Stimulated activated CD8-positive, alpha-beta memory T cell treated with anti-CD3 and anti-CD28 coated beads, Interleukin-7, amount 100 ng/mL, for 24 hours (primary cell): Measurements from ENCODE around the gene WDR7.

ENCODE experiments used
- DNase-seq: peaks from one replicate; pipeline ENCODE4 v3.0.0-alpha.2; 2020; ENCODE audit warnings: low read depth

The WDR7 gene

GRCh38 chr18:56804395-56804794 is 153.2 kb downstream of the WDR7 start:
- no peak for DNase-seq

- DNase-seq: no peak
These were observed 156.7 kb downstream of the WDR7 start for GRCh38 chr18:56807901-56808300.

GRCh38 chr18:56812674-56813073 is 161.5 kb downstream of the WDR7 start:
- no peak for DNase-seq

- no peak for DNase-seq
These were observed 164.8 kb downstream of the WDR7 start for GRCh38 chr18:56815926-56816325.

GRCh38 chr18:56823986-56824565 is 172.9 kb downstream of the WDR7 start:
- no peak for DNase-seq

- no peak for DNase-seq
These were observed 174.2 kb downstream of the WDR7 start for GRCh38 chr18:56825321-56825720.

- DNase-seq: no peak
These were observed 174.7 kb downstream of the WDR7 start for GRCh38 chr18:56825878-56826277.

GRCh38 chr18:56831988-56832387 is 180.8 kb downstream of the WDR7 start:
- DNase-seq: no peak

GRCh38 chr18:56835331-56835730 is 184.2 kb downstream of the WDR7 start:
- DNase-seq: no peak

GRCh38 chr18:56836173-56836572 is 185.0 kb downstream of the WDR7 start:
- no peak for DNase-seq

- no peak for DNase-seq
These were observed 190.7 kb downstream of the WDR7 start for GRCh38 chr18:56841836-56842235.

- no peak for DNase-seq
These were observed 192.1 kb downstream of the WDR7 start for GRCh38 chr18:56843241-56843640.

GRCh38 chr18:56844556-56844955 is 193.4 kb downstream of the WDR7 start:
- DNase-seq: no peak

- DNase-seq: no peak
These were observed 200.6 kb downstream of the WDR7 start for GRCh38 chr18:56851774-56852173.

GRCh38 chr18:56853961-56854360 is 202.8 kb downstream of the WDR7 start:
- no peak for DNase-seq

- DNase-seq: no peak
These were observed 210.1 kb downstream of the WDR7 start for GRCh38 chr18:56861244-56861643.

- DNase-seq: no peak
These were observed 218.1 kb downstream of the WDR7 start for GRCh38 chr18:56869189-56869777.

GRCh38 chr18:56870982-56871381 is 219.8 kb downstream of the WDR7 start:
- no peak for DNase-seq

- no peak for DNase-seq
These were observed 221.0 kb downstream of the WDR7 start for GRCh38 chr18:56872140-56872539.

- no peak for DNase-seq
These were observed 222.4 kb downstream of the WDR7 start for GRCh38 chr18:56873441-56874140.

GRCh38 chr18:56878711-56879110 is 227.6 kb downstream of the WDR7 start:
- no peak for DNase-seq

GRCh38 chr18:56884511-56884910 is 233.4 kb downstream of the WDR7 start:
- DNase-seq: no peak

GRCh38 chr18:56888978-56889377 is 237.8 kb downstream of the WDR7 start:
- DNase-seq: no peak

- no peak for DNase-seq
These were observed 238.5 kb downstream of the WDR7 start for GRCh38 chr18:56889621-56890020.
